LNCaP clone FGC (cell line): ENCODE data around the gene BICDL2.

Source experiments
- DNase-seq: peaks from one replicate; pipeline ENCODE4 v3.0.0-alpha.2; 2011; ENCODE audit warnings: low read depth
- H3K4me3 ChIP-seq: 2 replicates; pipeline ENCODE4 v1.5.1; 2011; ENCODE audit warnings: mild to moderate bottlenecking, low read depth, low read length, control low read depth
- TF ChIP-seq, protein P1 (sequence below): IDR thresholded peaks from 2 replicates; pipeline ENCODE4 v1.5.1; 2012; ENCODE audit warnings: mild to moderate bottlenecking; ENCODE audit not compliant: control insufficient read depth, insufficient read depth; ENCODE audit errors: extremely low read depth

Gene BICDL2

DNA sequence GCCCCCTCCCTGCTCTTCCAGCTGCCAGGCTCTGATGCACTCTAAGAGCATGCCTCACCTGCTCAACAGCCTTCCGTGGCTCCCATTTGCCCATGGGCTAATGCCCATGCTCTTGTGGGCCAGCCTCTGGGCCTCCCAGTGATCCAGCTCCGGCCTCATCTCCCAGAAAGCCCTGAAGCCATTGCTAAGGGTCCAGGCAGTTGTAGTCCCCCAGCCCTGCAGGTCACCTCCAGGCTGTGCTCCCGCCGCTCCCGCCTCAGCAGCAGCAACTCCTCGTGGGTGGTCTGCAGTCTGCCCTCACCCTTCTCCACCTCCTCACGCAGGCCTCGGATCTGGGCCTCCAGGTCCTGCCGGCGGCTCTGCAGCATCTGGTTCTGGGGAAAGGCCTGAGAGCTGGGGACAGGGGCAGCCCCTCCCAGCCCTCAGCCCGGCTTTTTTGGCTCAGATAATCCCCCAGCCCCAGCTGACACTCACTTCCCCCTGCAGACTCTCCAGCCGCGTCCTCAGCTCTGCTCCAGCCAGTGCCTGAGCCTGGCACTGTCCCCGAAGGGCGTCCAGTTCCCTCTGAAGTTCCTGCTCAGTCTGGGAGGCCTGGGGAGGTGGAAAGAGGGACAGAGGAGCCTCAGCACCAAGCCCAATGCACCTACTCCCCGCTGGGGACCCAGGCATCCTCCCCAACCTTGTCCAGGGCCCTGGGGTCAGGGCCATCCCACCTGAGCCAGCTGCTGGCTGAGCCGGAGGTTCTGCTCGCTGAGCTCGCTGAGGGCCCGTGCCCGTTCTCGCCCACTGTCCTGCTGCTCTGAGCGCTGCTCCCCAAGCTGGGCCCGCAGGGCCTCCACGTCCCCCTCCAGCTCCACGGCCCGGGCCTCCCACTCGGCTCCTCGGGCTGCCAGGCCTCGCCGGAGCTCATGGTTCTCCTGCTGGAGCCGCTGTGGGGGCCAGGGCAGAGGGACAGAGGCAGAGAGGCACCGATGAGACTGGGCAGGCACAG lies 6.2 kb downstream of the BICDL2 start:
- no peak for DNase-seq
- TF ChIP-seq, protein P1, sequence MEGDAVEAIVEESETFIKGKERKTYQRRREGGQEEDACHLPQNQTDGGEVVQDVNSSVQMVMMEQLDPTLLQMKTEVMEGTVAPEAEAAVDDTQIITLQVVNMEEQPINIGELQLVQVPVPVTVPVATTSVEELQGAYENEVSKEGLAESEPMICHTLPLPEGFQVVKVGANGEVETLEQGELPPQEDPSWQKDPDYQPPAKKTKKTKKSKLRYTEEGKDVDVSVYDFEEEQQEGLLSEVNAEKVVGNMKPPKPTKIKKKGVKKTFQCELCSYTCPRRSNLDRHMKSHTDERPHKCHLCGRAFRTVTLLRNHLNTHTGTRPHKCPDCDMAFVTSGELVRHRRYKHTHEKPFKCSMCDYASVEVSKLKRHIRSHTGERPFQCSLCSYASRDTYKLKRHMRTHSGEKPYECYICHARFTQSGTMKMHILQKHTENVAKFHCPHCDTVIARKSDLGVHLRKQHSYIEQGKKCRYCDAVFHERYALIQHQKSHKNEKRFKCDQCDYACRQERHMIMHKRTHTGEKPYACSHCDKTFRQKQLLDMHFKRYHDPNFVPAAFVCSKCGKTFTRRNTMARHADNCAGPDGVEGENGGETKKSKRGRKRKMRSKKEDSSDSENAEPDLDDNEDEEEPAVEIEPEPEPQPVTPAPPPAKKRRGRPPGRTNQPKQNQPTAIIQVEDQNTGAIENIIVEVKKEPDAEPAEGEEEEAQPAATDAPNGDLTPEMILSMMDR = no peak
- H3K4me3 ChIP-seq = no peak overlapping the region

DNA sequence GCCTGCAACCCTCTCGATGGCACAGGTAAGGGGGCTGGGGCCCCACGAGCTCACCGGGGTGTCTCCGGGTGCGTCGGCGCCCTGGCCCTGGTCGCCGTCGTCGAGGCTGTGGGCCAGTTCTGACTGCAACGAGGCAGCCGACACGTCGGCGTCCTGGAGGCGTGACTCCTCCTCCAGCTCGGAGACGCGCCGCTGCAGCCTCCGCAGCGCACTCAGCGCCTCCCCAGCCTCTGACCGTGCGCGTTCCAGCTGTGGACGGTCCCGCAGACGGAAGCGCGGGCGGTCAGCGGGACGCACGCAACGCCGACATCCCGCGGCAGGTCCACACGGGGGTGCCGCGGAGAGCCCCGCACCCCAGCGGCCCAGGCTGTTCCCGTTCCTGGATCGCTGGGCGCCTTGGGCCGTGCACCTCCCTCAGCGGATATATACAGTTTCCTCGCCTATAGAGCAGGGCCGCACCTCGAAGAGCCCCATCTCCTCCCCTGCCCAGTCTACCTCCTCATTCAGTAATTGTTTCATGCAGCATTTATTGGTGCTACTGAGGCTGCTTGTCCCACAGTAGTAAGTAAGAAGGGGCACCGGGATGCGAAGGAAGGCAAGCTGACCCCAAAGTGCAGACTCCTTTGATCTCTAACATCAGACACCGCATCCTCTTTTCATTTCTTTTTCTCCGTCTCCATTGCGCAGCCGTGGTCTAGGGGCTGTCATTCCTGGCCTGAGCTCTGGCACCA lies 7.1 kb downstream of the BICDL2 start:
- H3K4me3 ChIP-seq = no peak overlapping the region
- TF ChIP-seq, protein P1 = no peak
- no peak for DNase-seq

DNA sequence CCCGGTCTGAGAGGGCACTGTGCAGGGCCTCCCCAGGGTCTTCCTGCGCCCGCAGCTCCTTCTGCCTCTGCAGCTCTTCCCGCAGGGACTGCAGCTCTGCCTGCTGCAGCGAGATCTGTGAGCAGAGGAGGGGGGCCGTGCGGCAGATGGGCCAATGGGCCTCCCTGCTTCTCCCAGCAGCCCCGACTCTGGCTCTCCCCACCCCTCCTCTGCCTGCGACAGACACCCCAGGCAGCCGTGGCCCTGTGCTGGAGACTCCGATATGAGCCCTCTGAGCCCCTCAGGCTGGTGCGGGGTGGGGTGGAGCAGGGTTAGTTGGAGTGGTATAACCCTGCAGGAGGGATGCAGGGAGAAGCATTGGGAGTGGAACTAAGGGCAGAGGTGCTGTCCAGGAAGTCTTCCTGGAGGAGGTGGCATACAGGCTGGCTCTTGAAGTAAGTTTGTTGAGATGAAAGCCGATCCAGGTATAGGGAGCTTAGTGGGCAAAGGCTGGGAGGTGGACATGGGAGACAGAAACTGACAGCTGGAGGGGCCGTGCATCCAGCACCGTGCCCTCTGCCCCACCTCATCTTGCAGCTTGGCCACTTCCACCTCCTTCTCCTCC lies 7.9 kb downstream of the BICDL2 start:
- TF ChIP-seq, protein P1 = no peak
- no peak for DNase-seq
- H3K4me3 ChIP-seq = no peak overlapping the region

DNA sequence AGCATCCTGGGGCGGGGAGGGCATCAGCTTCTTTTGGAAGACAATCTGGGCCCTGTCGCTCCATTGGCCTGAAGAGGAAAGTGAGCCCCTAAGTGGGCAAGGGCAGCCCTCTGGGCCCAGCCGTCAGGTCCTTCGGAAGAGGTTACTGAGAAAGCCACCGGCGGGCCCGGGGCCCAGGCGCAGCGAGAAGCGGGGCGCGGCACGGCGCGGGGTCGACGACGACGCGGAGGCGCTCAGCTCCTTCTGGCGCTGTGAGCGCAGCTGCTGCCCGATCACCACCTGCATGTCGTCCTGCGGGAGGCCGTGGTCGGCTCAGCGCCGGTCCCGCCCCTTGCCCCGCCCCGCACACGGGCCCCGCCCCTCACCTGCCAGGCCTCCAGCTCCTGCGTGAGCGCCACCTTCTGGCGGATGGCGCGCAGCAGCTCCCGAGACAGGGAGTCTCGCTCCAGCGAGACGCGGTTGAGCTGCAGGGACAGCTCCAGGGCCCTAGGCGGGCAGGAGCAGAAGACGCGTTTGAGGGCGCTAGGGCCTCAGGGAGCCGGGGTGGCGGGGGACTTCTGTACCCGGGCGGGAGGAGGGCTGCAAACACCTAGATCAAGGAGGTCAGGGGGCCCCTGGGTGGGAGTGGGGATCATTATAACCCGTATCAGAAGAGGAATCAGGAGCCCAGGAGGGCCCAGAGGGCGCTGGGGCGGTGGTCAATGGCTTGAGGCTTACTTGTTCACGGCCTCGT lies 8.6 kb downstream of the BICDL2 start:
- H3K4me3 ChIP-seq = peak overlapping the region; percentile 28; the same call in 1 of the 2 replicates
- no peak for DNase-seq
- TF ChIP-seq, protein P1 = peak; percentile 98

DNA sequence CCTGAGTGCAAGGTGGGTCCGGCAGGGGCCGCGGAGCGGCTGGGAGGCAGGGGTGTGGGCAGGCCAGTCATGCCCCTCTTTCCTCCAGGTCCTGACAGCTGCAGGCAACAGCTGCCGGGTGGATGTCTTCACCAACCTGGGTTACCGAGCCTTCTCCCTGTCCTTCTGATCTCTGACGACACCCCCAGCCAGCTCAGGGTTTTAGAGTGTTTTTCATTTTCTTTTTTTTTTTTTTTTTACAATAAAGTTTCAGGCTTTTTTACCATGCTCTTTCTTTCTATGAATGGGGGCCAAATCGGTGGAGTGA lies 9.3 kb downstream of the BICDL2 start:
- TF ChIP-seq, protein P1 = no peak
- H3K4me3 ChIP-seq = no peak overlapping the region; the same call in 1 of the 2 replicates
- DNase-seq = no peak
